Retinal pigment epithelial cell (primary cell): ENCODE data around the gene G3BP1.
A peak's percentile ranks its signal among the peaks of the same experiment; 100 is the strongest.
"Not testable (repeated sequence)": the region's sequence is repeated elsewhere in the genome, so short reads cannot be mapped to it uniquely, and the experiment has no call there.

ENCODE experiments used
- DNase-seq: peaks from one replicate; pipeline ENCODE4 v3.0.0-alpha.2; 2010; ENCODE audit warnings: low read depth
- H3K4me3 ChIP-seq: 2 replicates; pipeline ENCODE4 v1.5.1; 2011; ENCODE audit warnings: mild to moderate bottlenecking, low read length, control low read depth, moderate library complexity
- CTCF ChIP-seq: conservative IDR thresholded peaks from 2 replicates; pipeline ENCODE4 v1.5.1; 2011; ENCODE audit warnings: low read depth, low read length, control low read depth, inconsistent platforms

The G3BP1 gene

DNA sequence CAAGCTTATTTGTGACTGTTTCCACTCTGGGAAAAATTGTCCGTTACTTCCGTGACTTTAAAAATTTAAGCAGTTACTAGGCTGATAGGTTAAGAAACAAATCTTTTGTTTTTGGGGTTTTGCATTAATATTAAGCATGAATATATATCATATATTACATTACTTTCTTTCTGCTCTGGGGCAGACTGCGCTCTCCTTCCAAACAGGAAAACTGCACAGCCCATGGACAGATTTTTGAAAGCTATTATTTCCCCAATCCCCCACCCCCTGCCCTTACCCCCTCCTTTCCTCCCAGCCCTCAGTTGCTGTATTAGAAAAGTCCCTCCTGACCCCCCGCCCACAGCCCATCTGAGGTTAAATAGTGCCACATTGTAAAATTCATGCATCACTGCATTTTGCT lies 50.4 kb downstream of the G3BP1 start:
- no peak overlapping the region for H3K4me3 ChIP-seq
- no peak for DNase-seq
- TF ChIP-seq CTCF, result no peak

DNA sequence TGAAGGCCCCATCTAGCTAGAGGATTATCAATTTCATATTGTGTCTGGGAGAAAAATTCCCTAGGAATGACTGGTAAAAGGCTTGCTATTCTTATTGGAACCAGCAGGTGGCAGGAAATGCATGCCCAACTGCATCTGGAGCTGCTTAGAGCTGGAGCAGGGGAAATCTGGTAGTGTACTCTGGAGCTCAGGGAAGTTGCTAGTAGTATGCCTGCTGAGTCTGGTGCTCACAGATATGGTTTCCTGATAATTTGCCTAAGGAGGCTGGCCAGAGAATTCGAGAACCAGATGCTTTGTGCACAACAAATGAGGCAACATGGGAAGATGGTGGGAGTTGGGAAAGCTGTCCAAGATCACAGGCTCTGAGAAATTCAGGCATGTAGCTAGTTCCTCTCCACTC lies 53.7 kb downstream of the G3BP1 start:
- peak; percentile 27 for DNase-seq
- TF ChIP-seq CTCF, result peak; percentile 92
- no peak overlapping the region for H3K4me3 ChIP-seq

GRCh38 chr5:151829370-151829769 lies 57.6 kb downstream of the G3BP1 start:
- DNase-seq, result no peak
- no peak for TF ChIP-seq CTCF
- no peak overlapping the region for H3K4me3 ChIP-seq

DNA sequence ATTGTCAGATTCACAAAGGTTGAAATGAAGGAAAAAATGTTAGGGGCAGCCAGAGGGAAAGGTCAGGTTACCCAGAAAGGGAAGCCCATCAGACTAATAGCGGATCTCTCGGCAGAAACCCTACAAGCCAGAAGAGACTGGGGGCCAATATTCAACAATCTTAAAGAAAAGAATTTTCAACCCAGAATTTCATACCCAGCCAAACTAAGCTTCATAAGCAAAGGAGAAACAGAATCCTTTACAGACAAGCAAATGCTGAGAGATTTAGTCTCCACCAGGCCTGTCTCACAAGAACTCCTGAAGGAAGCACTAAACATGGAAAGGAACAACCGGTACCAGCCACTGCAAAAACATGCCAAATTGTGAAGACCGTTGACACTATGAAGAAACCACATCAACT lies 61.1 kb downstream of the G3BP1 start:
- not testable (repeated sequence) for H3K4me3 ChIP-seq, DNase-seq

DNA sequence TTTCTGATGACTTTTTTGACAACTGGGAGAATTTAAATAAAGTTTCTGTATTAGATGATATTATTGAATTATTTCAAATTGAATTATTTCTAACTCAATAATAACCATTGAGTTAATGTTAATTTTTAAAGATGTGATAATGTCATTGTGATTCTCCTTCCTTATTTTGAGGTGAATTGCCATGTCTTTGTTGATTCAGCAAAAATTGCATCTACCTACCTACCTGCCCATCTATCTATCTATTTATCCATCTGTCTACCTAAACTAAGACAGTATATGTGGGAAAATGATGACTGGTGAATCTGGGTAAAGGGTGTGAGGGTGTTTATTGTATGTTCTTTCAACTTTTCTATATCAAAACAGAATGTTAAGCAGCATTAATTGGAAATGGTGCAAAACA lies 75.0 kb downstream of the G3BP1 start:
- no peak for TF ChIP-seq CTCF
- H3K4me3 ChIP-seq, result no peak overlapping the region
- no peak for DNase-seq

GRCh38 chr5:151847871-151848270 lies 76.1 kb downstream of the G3BP1 start:
- DNase-seq, result no peak
- no peak for TF ChIP-seq CTCF
- no peak overlapping the region for H3K4me3 ChIP-seq

DNA sequence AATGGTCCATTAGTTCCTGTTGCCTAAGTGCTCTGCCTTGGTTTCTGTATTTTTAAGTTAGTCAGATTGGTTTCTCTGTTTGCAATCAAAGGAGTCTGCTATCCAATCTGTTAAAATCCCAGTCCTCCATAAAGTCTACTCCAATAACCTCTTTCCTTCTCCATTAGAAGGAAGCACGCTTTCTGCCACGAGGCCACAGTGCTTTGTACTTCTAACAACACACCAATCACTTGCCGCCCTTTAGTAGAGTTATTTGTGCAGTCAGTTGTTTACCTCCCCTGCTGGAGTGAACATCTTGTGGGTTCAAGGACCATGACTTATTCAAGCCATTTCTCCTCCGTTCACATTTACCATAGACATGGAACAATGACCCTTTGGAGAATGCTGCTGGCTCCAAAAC lies 83.9 kb downstream of the G3BP1 start:
- DNase-seq, result no peak
- no peak overlapping the region for H3K4me3 ChIP-seq
- TF ChIP-seq CTCF, result no peak

GRCh38 chr5:151856861-151857260 lies 85.1 kb downstream of the G3BP1 start:
- no peak for TF ChIP-seq CTCF
- no peak overlapping the region for H3K4me3 ChIP-seq
- no peak for DNase-seq

DNA sequence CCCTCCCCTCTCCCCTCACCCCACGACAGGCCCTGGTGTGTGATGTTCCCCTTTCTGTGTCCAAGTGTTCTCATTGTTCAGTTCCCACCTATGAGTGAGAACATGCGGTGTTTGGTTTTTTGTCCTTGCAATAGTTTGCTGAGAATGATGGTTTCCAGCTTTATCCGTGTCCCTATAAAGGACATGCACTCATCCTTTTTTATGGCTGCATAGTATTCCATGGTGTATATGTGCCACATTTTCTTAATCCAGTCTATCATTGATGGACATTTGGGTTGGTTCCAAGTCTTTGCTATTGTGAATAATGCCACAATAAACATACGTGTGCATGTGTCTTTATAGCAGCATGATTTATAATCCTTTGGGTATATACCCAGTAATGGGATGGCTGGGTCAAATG lies 89.1 kb downstream of the G3BP1 start:
- DNase-seq, H3K4me3 ChIP-seq: not testable (repeated sequence)
